ENCODE data around the gene PAX2. TPM values are rescaled to one million over a fixed set of nuclear protein-coding genes. Genes with fewer than 3 reads are reported as not detected.

Gene PAX2
- total and polyA plus RNA-seq, 9 donors = 0.05 TPM; not detected in 8

DNA sequence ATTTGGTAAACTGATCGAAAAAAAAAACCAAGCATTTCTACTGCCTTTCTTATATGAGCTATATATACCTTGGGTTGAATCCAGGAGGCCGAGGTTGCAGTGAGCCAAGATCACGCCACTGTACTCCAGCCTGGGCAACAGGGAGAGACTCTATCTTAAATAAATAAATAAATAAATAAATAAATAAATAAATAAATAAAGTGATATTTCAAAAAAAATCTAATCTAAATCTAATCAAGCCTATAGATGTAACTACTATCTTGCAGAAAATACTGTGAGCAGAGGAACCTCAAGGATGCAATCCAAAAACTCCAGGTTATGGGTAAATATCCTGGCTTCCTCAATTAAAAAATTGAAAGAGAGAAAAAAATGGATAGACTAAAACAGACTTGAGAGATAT is 96.1 kb downstream of the PAX2 start:
- DNase-seq = no peak
- H3K36me3 ChIP-seq (ENCODE audit: control insufficient read depth, insufficient read depth, low read length) = no peaks in the 10 kb centered on the region
- H3K27me3 ChIP-seq (ENCODE audit: control insufficient read depth, insufficient read depth, low read length) = peaks cover 31% of the 10 kb centered on the region
- no peak overlapping the region for H3K27ac ChIP-seq (ENCODE audit: low read length)
- no peaks in the 10 kb centered on the region for H3K4me1 ChIP-seq (ENCODE audit: control insufficient read depth, insufficient read depth, low read length)
- WGBS (ENCODE audit: insufficient coverage) = no CpG with 5 or more reads among the region's 3 CpGs
- no peak overlapping the region for H3K4me3 ChIP-seq (ENCODE audit: low read length)
- no peaks in the 10 kb centered on the region for H3K9me3 ChIP-seq (replicated peaks; ENCODE audit: control insufficient read depth, low read depth, low read length)

DNA sequence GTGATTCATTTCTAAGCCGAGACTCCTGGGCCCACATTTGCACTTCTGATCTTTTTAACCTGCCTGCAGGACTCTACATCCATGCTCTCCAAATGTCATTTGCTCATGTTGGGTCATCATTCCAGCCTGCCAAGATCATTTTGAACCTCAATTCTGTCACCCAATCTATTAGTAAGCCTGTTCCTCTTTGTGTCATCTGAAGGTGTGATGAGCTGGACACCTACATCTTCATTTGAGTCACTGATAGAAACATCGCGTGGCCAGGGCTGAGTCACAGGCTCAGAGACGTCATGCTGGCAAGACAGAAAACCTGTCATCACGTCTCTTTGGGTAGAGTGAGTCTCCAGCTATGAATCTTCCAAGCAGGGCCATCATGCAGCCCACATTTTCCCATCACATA is 102.1 kb downstream of the PAX2 start:
- H3K36me3 ChIP-seq (ENCODE audit: control insufficient read depth, insufficient read depth, low read length) = no peaks in the 10 kb centered on the region
- H3K27ac ChIP-seq (ENCODE audit: low read length) = no peak overlapping the region
- no peaks in the 10 kb centered on the region for H3K4me1 ChIP-seq (ENCODE audit: control insufficient read depth, insufficient read depth, low read length)
- peaks cover 40% of the 10 kb centered on the region for H3K27me3 ChIP-seq (ENCODE audit: control insufficient read depth, insufficient read depth, low read length)
- DNase-seq = no peak
- no peaks in the 10 kb centered on the region for H3K9me3 ChIP-seq (replicated peaks; ENCODE audit: control insufficient read depth, low read depth, low read length)
- WGBS (ENCODE audit: insufficient coverage) = 75% methylated on average over 1 of the region's 5 CpGs
- H3K4me3 ChIP-seq (ENCODE audit: low read length) = no peak overlapping the region

DNA sequence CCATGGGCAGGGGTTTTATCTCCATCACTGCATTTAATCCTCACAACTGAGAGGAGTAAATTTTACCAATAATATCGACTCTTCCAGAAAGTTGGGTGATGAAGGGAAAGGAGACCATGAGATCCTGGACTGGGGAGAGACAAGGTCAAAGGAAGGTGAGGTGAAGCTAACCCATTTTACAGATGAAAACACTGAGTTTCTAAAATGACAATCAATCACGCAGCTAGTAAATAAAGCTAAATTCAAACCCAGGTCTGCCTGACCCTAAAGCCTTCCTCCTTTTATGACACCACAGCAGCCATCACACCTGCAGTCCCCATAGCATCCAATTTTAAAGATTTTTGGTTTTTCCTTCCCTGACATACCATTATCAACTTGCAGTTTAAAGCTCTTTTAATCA is 103.4 kb downstream of the PAX2 start:
- Histone ChIP-seq H3K27me3 (ENCODE audit: control insufficient read depth, insufficient read depth, low read length) (peaks cover 39% of the 10 kb centered on the region), H3K4me3 (ENCODE audit: low read length) (no peak overlapping the region), H3K9me3 (replicated peaks; ENCODE audit: control insufficient read depth, low read depth, low read length) (no peaks in the 10 kb centered on the region), H3K27ac (ENCODE audit: low read length) (no peak overlapping the region), H3K36me3 (ENCODE audit: control insufficient read depth, insufficient read depth, low read length) (no peaks in the 10 kb centered on the region), H3K4me1 (ENCODE audit: control insufficient read depth, insufficient read depth, low read length) (no peaks in the 10 kb centered on the region)
- 86% methylated on average over 1 of the region's 2 CpGs for WGBS (ENCODE audit: insufficient coverage)
- no peak for DNase-seq

DNA sequence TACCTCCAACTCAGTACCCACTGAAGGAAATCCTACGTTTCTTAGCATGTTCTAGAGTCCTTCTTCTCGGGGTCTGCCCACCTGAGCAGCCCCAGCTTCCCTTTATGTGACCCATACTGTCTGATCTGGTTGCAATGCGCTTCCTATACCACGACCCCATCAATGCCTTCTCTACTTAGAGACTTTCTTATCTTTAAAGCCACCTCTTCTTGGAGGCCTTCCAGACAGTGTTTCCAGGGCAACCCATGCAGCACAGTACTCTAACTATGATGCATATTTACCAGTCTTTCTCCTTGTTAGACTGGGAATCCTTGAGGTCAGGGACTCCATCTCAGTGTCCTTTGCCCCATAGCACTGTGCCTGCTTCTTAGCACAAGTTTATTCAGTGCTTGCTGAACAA is 112.9 kb downstream of the PAX2 start:
- H3K4me1 ChIP-seq (ENCODE audit: control insufficient read depth, insufficient read depth, low read length) = no peaks in the 10 kb centered on the region
- no peak overlapping the region for H3K27ac ChIP-seq (ENCODE audit: low read length)
- no peaks in the 10 kb centered on the region for H3K9me3 ChIP-seq (replicated peaks; ENCODE audit: control insufficient read depth, low read depth, low read length)
- no peak for DNase-seq
- 72% methylated on average over 4 of the region's 4 CpGs for WGBS (ENCODE audit: insufficient coverage)
- H3K36me3 ChIP-seq (ENCODE audit: control insufficient read depth, insufficient read depth, low read length) = no peaks in the 10 kb centered on the region
- H3K27me3 ChIP-seq (ENCODE audit: control insufficient read depth, insufficient read depth, low read length) = peaks cover 36% of the 10 kb centered on the region
- H3K4me3 ChIP-seq (ENCODE audit: low read length) = no peak overlapping the region

DNA sequence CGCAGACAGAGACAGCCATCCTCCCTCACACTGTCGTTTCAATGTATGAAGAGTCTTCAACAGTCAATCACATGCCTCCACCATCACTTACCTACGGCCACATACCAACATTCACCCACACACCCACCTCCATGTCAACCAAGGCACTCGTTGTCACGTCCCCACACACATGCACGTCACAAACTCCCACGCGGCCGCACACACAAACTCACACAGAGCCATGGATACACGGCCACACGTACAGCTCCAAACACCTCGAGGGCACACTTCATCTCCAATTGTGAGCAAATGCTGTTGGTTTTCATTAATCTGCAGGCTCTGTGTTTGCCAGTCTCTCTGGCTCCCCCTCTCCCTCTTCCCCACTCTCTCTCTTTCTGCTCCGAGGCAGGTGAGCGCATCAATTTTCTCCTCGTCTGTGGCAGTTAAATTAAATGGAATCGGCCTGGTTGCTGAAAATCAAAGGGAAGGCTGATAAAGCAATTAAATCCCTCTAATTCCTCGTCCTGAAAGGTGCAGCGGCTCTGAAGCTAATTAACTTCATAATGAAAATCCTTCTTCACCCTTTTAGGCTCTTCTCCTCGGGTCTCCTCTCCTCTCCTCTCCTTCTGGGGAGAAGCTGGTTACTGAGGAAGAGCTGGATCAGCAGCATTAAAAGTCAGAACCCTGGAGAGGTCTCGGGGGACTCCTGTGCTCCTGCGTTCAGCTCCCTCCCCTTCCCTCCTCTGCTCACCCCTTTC is 113.5 kb downstream of the PAX2 start:
- Histone ChIP-seq H3K4me3 (ENCODE audit: low read length) (no peak overlapping the region), H3K27ac (ENCODE audit: low read length) (no peak overlapping the region), H3K36me3 (ENCODE audit: control insufficient read depth, insufficient read depth, low read length) (no peaks in the 10 kb centered on the region), H3K4me1 (ENCODE audit: control insufficient read depth, insufficient read depth, low read length) (no peaks in the 10 kb centered on the region), H3K27me3 (ENCODE audit: control insufficient read depth, insufficient read depth, low read length) (peaks cover 36% of the 10 kb centered on the region), H3K9me3 (replicated peaks; ENCODE audit: control insufficient read depth, low read depth, low read length) (no peaks in the 10 kb centered on the region)
- WGBS (ENCODE audit: insufficient coverage) = 74% methylated on average over 11 of the region's 21 CpGs
- DNase-seq = no peak

DNA sequence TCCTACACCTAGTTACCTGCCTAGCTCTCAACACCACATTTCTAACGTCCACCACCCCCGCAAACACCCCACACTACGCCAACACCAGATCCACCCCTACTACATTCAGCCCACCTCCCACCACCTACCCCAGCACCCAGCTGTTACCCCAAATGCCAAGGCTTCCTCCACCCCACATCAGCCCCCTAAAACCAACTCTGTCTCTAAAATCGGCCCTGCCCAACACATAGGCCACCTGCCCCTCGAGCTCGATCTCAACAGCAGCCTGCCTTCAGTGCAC is 114.0 kb downstream of the PAX2 start:
- Histone ChIP-seq H3K9me3 (replicated peaks; ENCODE audit: control insufficient read depth, low read depth, low read length) (no peaks in the 10 kb centered on the region), H3K27me3 (ENCODE audit: control insufficient read depth, insufficient read depth, low read length) (peaks cover 36% of the 10 kb centered on the region), H3K4me1 (ENCODE audit: control insufficient read depth, insufficient read depth, low read length) (no peaks in the 10 kb centered on the region), H3K27ac (ENCODE audit: low read length) (no peak overlapping the region), H3K4me3 (ENCODE audit: low read length) (no peak overlapping the region), H3K36me3 (ENCODE audit: control insufficient read depth, insufficient read depth, low read length) (no peaks in the 10 kb centered on the region)
- no peak for DNase-seq
- 63% methylated on average over 6 of the region's 6 CpGs for WGBS (ENCODE audit: insufficient coverage)

DNA sequence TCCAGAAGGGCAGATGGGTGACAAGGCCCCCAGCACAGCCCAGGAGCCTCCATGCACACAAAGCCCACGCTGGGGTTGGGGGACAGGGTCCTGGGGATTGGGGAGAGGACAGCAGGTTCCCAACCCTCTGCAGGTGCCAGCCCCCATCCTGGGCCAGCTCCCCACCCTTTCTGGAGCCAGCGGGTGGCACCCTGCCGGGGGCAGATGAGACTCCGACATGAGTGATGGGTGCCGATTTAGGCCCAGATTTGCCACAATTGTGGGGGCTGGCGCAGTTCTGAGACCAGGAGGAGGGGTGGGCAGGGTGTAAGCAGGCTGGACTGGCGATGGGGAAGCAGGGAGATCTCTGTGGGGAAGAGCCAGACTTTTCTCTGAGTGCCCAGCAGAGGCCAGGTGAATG is 118.1 kb downstream of the PAX2 start:
- WGBS (ENCODE audit: insufficient coverage) = 87% methylated on average over 6 of the region's 7 CpGs
- no peaks in the 10 kb centered on the region for H3K9me3 ChIP-seq (replicated peaks; ENCODE audit: control insufficient read depth, low read depth, low read length)
- no peaks in the 10 kb centered on the region for H3K36me3 ChIP-seq (ENCODE audit: control insufficient read depth, insufficient read depth, low read length)
- peaks cover 5% of the 10 kb centered on the region for H3K4me1 ChIP-seq (ENCODE audit: control insufficient read depth, insufficient read depth, low read length)
- no peak overlapping the region for H3K4me3 ChIP-seq (ENCODE audit: low read length)
- no peak for DNase-seq
- no peak overlapping the region for H3K27ac ChIP-seq (ENCODE audit: low read length)
- H3K27me3 ChIP-seq (ENCODE audit: control insufficient read depth, insufficient read depth, low read length) = peaks cover 45% of the 10 kb centered on the region

DNA sequence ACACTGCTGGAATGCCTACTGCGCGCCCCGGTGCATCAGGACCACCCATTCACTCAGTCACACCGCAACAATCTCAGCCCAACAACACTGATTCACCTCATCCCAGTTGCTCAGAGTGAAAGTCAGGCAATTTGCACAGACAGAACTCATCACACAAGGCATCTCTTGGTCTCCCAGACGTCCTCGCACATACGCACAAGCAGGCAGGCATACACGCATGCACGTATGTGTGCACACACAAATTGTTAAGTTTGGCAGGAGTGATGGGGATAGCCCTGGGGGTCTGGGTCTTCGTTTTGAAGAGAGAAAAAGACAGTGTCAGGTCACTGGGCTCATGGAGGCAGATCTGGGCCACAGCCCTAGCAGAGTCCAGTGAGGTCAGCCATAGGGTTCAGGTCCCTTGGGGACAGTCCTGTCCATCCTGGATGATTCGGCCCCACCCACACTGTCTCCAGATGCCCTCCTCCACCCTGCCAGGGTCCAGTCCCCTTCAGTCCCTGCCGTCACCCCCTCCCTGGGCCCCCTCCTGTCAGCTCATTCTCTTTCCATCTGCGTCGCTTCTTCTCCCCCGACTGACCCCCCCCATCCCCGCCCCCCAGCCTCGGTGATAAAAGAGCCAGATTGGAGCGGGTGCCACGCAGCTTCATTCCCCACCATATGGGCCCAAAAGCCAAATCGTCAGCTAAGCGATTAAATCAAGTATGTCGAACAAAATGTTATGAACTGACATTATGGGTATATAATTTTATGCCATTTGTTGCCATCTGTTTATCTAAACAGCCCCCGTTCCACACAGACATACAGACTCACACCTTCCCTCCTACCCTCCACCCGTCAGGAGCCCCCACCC is 118.9 kb downstream of the PAX2 start:
- Histone ChIP-seq H3K27me3 (ENCODE audit: control insufficient read depth, insufficient read depth, low read length) (peaks cover 38% of the 10 kb centered on the region), H3K4me1 (ENCODE audit: control insufficient read depth, insufficient read depth, low read length) (peaks cover 5% of the 10 kb centered on the region), H3K27ac (ENCODE audit: low read length) (no peak overlapping the region), H3K4me3 (ENCODE audit: low read length) (no peak overlapping the region), H3K9me3 (replicated peaks; ENCODE audit: control insufficient read depth, low read depth, low read length) (no peaks in the 10 kb centered on the region), H3K36me3 (ENCODE audit: control insufficient read depth, insufficient read depth, low read length) (no peaks in the 10 kb centered on the region)
- DNase-seq = no peak
- 78% methylated on average over 14 of the region's 24 CpGs for WGBS (ENCODE audit: insufficient coverage)

DNA sequence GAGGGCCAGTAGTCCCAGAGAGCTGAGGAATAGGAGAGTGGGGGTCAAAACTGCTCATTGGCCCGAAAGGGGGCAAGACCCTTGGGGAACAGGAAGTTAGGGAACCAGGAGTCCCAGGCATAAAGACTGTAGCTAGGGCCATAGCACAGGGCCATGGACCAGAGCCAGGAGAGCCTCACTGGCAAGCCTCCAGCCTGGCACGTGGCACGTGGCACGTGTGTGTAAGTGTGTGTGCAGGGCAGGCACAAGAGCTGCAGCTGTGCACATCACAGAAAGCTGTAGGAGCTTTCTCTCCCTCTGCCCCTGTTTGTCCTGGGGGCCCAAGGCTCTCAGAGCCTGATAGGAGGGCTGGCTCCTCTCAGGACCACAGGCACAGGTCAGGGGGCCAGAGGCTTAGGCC is 119.6 kb downstream of the PAX2 start:
- H3K4me3 ChIP-seq (ENCODE audit: low read length) = no peak overlapping the region
- no peaks in the 10 kb centered on the region for H3K36me3 ChIP-seq (ENCODE audit: control insufficient read depth, insufficient read depth, low read length)
- H3K27me3 ChIP-seq (ENCODE audit: control insufficient read depth, insufficient read depth, low read length) = peaks cover 34% of the 10 kb centered on the region
- no peak overlapping the region for H3K27ac ChIP-seq (ENCODE audit: low read length)
- H3K4me1 ChIP-seq (ENCODE audit: control insufficient read depth, insufficient read depth, low read length) = peaks cover 5% of the 10 kb centered on the region
- WGBS (ENCODE audit: insufficient coverage) = 100% methylated on average over 1 of the region's 4 CpGs
- H3K9me3 ChIP-seq (replicated peaks; ENCODE audit: control insufficient read depth, low read depth, low read length) = no peaks in the 10 kb centered on the region
- no peak for DNase-seq

DNA sequence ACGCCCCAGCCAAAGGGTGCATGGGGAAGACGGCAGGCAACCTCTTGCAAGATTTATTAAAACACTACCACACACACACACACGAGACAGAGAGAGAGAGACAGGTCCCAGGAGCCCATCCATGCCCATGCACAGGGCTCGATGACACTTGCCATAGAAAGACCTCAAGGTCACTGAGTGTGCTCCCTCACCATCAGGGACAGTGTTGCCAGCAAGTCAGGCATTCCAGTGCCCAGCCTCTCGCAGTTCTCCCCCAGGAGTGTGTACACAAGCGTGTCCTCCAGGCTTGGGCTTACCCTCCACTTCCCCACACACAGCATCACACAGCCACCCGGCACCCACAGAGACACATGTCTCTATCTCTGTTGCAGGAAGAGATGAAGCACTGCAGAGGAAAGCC is 120.6 kb downstream of the PAX2 start:
- no peak for DNase-seq
- Histone ChIP-seq H3K4me1 (ENCODE audit: control insufficient read depth, insufficient read depth, low read length) (peaks cover 5% of the 10 kb centered on the region), H3K9me3 (replicated peaks; ENCODE audit: control insufficient read depth, low read depth, low read length) (no peaks in the 10 kb centered on the region), H3K4me3 (ENCODE audit: low read length) (no peak overlapping the region), H3K36me3 (ENCODE audit: control insufficient read depth, insufficient read depth, low read length) (no peaks in the 10 kb centered on the region), H3K27ac (ENCODE audit: low read length) (no peak overlapping the region), H3K27me3 (ENCODE audit: control insufficient read depth, insufficient read depth, low read length) (peaks cover 25% of the 10 kb centered on the region)
- WGBS (ENCODE audit: insufficient coverage) = 51% methylated on average over 2 of the region's 7 CpGs

All from muscle of leg (tissue), 11 donors.